Heart right ventricle (tissue), 16 donors: ENCODE measurements around the gene SLC27A2. TPM values are rescaled to one million over a fixed set of nuclear protein-coding genes. Genes with fewer than 3 reads are reported as not detected.

Experiments
- ATAC-seq, 8 donors: fragments of 200-7000 bp; cut with Tn5 transposase; one replicate each; pipeline ENCODE4 v1.9.1; 2020; ENCODE audit warnings: mild to moderate bottlenecking in 8 of 8, moderate library complexity in 8 of 8, moderate number of reproducible peaks in 1 of 8
- DNase-seq, 2 donors: peaks; one replicate each; pipeline ENCODE4 v3.0.0-alpha.2; 2020
- H3K27ac ChIP-seq, 10 donors: fragments of 200-600 bp; sonication (generic) in 2 of 10; one replicate each; pipeline versions ENCODE4 v1.5.0 to v1.8.0; 2020 to 2022; ENCODE audit warnings: mild to moderate bottlenecking in 3 of 10
- H3K27me3 ChIP-seq, 7 donors: fragments of 200-600 bp; one replicate each; pipeline ENCODE4 v1.8.0; 2021 to 2022; ENCODE audit warnings: mild to moderate bottlenecking in 2 of 7
- H3K36me3 ChIP-seq, 9 donors: fragments of 200-600 bp; sonication (generic) in 1 of 9; one replicate each; pipeline versions ENCODE4 v1.5.0 to v1.8.0; 2020 to 2022; ENCODE audit warnings: mild to moderate bottlenecking in 2 of 9
- H3K4me1 ChIP-seq, 9 donors: fragments of 200-600 bp; sonication (generic) in 1 of 9; one replicate each; pipeline versions ENCODE4 v1.5.0 to v1.8.0; 2020 to 2022; ENCODE audit warnings: mild to moderate bottlenecking in 4 of 9
- H3K4me3 ChIP-seq, 10 donors: fragments of 200-600 bp; sonication (generic) in 2 of 10; one replicate each; pipeline versions ENCODE4 v1.5.0 to v1.8.0; 2020 to 2022; ENCODE audit warnings: mild to moderate bottlenecking in 7 of 10, moderate library complexity in 2 of 10
- H3K9me3 ChIP-seq, 11 donors: fragments of 200-600 bp in 10 of 11; sonication (generic) in 2 of 11; one replicate each; pipeline versions ENCODE4 v1.5.0 to v1.8.0; 2013 to 2022; ENCODE audit warnings: mild to moderate bottlenecking in 2 of 11, control low read depth in 1 of 11, moderate library complexity in 1 of 11
- CTCF ChIP-seq, 9 donors: fragments of 200-600 bp; sonication (generic) in 2 of 9; IDR thresholded peaks; one replicate each; pipeline versions ENCODE4 v1.5.0 to v1.8.0; 2021 to 2022; ENCODE audit warnings: antibody characterized with exemption in 9 of 9, mild to moderate bottlenecking in 5 of 9, moderate library complexity in 1 of 9
- WGBS, 2 donors: extraction: QIAGEN DNeasy Blood & Tissue Kit; methylation state at CpG; one replicate each; pipeline ENCODE4 v1.1.7; 2013; ENCODE audit warnings: inconsistent platforms in 1 of 2; 5-methylcytosine and 5-hydroxymethylcytosine counted together
- intact Hi-C, 10 donors: fragments of 100-400 bp; cut with DNase I; formaldehyde crosslinking; loops; one replicate each; pipeline versions ENCODE4 v1.11.1 to v1.14.2; 2022
- polyA plus RNA-seq, 2 donors: library from polyadenylated mRNA; stranded (reverse); fragments of 200-250 nt; gene quantifications; one replicate each; pipeline ENCODE4 v1.2.3, GENCODE V29; 2013
- total RNA-seq, 10 donors: library from RNA; stranded (reverse); fragmentation: NEBNext Ultra II Directional in 3 of 10; extraction: Animal tissue kit (Norgen Biotek cat#: 25700) in 3 of 10; gene quantifications; one replicate each; pipeline versions ENCODE4 v1.2.1 to v1.2.4, GENCODE V29; 2021 to 2023
- donor health status: Arrhythmogenic right ventricular cardiomyopathy.
- donor health status: ischemic (EF 13 %, LVEDD 7.1; RV severe dilation, severe dysfunction).
- donor health status: healthy with polysubstance abuse.
- donor health status: DM: no; HTN: yes; CAD: no.
- donor health status: DM: no; HTN: no; CAD: no.
- donor health status: ischemic (EF 25% LVEDD 6.9; RV normal size, moderate dysfunction).
- donor health status: ischemic (EF 25% LVEDD 5.7; RV mildly dilated, moderate dysfunction).
- donor health status: healthy.
- donor health status: DM: yes; HTN: yes; CAD: no.
- donor health status: Ischemic cardiomyopathy.
- donor health status: ischemic (EF 35%, LVEDD 5.7; RV mildly dilated, moderate dysfunction).
- donor health status: nonischemic (EF 11% LVEDD 7.7; RV severe dilation, severe dysfunction).
- donor health status: DM: yes; HTN: yes; CAD: no.
- donor health status: PGD.
- donor health status: ischemic (EF 29% LVEDD 5.4; RV normal size, mild dysfunction).
- donor health status: nonischemic (EF 23%, LVEDD 6.1; RV moderate dilation, normal function).

The SLC27A2 gene
- total and polyA plus RNA-seq, 12 donors: 0.32 TPM; not detected in 11

- no peak for TF ChIP-seq CTCF (IDR thresholded peaks at IDR 0.05)
- intact Hi-C loops: no loop called here
Measured at GRCh38 chr15:50260969-50261496, 79.0 kb downstream of the SLC27A2 start.

GRCh38 chr15:50261981-50262380, 80.0 kb downstream of the SLC27A2 start:
- intact Hi-C loops: no loop called here
- 91 to 97% methylated on average over 3 of the region's 3 CpGs for WGBS, 2 donors

More at GRCh38 chr15:50260969-50261496, 79.0 kb downstream of the SLC27A2 start:
- no peak for DNase-seq
- Histone ChIP-seq H3K36me3 (no peaks in the 10 kb centered on the region), H3K4me1 (peaks cover 0 to 34% (median 0%) of the 10 kb centered on the region in 9 donors), H3K27ac (peak overlapping the region in 1 of 10 donors; percentile 33), H3K9me3 (no peaks in the 10 kb centered on the region), H3K4me3 (no peak overlapping the region), H3K27me3 (peaks cover 0 to 30% (median 0%) of the 10 kb centered on the region in 7 donors)
- WGBS, 2 donors: 46 to 60% methylated on average over 2 of the region's 2 CpGs
- ATAC-seq: no peak

GRCh38 chr15:50262533-50262932, 80.5 kb downstream of the SLC27A2 start:
- ATAC-seq (no peak), DNase-seq (no peak)
- no peak for TF ChIP-seq CTCF (IDR thresholded peaks at IDR 0.05)
- no peak overlapping the region for H3K4me3 ChIP-seq
- H3K27ac ChIP-seq: no peak overlapping the region
- intact Hi-C loops: no loop called here
- WGBS, 2 donors: 54 to 65% methylated on average over 4 of the region's 4 CpGs
- peaks cover 0 to 31% (median 0%) of the 10 kb centered on the region in 9 donors for H3K4me1 ChIP-seq
- H3K27me3 ChIP-seq: peaks cover 0 to 25% (median 0%) of the 10 kb centered on the region in 7 donors
- no peaks in the 10 kb centered on the region for H3K9me3 ChIP-seq
- no peaks in the 10 kb centered on the region for H3K36me3 ChIP-seq

More at GRCh38 chr15:50261981-50262380, 80.0 kb downstream of the SLC27A2 start:
- no peaks in the 10 kb centered on the region for H3K9me3 ChIP-seq
- no peak for ATAC-seq
- H3K36me3 ChIP-seq: no peaks in the 10 kb centered on the region
- H3K27me3 ChIP-seq: peaks cover 0 to 25% (median 0%) of the 10 kb centered on the region in 7 donors
- no peak overlapping the region for H3K4me3 ChIP-seq
- no peak overlapping the region for H3K27ac ChIP-seq
- H3K4me1 ChIP-seq: peaks cover 0 to 31% (median 0%) of the 10 kb centered on the region in 9 donors
- DNase-seq: no peak
- no peak for TF ChIP-seq CTCF (IDR thresholded peaks at IDR 0.05)

- no peaks in the 10 kb centered on the region for H3K36me3 ChIP-seq
- intact Hi-C loops: no loop called here
- 58 to 61% methylated on average over 9 of the region's 9 CpGs for WGBS, 2 donors
- H3K9me3 ChIP-seq: no peaks in the 10 kb centered on the region
- H3K27ac ChIP-seq: no peak within 1 kb of the TSS
- no peak for ATAC-seq
- H3K4me3 ChIP-seq: no peak within 1 kb of the TSS
- no peak for DNase-seq
- H3K4me1 ChIP-seq: peaks cover 0 to 10% (median 0%) of the 10 kb centered on the region in 9 donors
- no peak for TF ChIP-seq CTCF (IDR thresholded peaks at IDR 0.05)
- H3K27me3 ChIP-seq: peaks cover 0 to 27% (median 0%) of the 10 kb centered on the region in 7 donors
Measured at GRCh38 chr15:50265620-50266019, 83.6 kb downstream of the SLC27A2 start, which contains the start of gene HDC. Gene HDC (minus strand): TSS chr15:50265726. CDS start chr15:50265623, 103 bp downstream.
